NCI-H2081 treated with DMSO at 0.1 percent for 48 hours (cell line): ENCODE data around the gene PARP2.
"Not testable (repeated sequence)": the region's sequence is repeated elsewhere in the genome, so short reads cannot be mapped to it uniquely, and the experiment has no call there.

ENCODE experiments used
- DNase-seq: peaks from one replicate; lab custom pipeline; 2025; lab: John Stamatoyannopoulos, UW

PARP2 gene, protein sequence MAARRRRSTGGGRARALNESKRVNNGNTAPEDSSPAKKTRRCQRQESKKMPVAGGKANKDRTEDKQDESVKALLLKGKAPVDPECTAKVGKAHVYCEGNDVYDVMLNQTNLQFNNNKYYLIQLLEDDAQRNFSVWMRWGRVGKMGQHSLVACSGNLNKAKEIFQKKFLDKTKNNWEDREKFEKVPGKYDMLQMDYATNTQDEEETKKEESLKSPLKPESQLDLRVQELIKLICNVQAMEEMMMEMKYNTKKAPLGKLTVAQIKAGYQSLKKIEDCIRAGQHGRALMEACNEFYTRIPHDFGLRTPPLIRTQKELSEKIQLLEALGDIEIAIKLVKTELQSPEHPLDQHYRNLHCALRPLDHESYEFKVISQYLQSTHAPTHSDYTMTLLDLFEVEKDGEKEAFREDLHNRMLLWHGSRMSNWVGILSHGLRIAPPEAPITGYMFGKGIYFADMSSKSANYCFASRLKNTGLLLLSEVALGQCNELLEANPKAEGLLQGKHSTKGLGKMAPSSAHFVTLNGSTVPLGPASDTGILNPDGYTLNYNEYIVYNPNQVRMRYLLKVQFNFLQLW

DNA sequence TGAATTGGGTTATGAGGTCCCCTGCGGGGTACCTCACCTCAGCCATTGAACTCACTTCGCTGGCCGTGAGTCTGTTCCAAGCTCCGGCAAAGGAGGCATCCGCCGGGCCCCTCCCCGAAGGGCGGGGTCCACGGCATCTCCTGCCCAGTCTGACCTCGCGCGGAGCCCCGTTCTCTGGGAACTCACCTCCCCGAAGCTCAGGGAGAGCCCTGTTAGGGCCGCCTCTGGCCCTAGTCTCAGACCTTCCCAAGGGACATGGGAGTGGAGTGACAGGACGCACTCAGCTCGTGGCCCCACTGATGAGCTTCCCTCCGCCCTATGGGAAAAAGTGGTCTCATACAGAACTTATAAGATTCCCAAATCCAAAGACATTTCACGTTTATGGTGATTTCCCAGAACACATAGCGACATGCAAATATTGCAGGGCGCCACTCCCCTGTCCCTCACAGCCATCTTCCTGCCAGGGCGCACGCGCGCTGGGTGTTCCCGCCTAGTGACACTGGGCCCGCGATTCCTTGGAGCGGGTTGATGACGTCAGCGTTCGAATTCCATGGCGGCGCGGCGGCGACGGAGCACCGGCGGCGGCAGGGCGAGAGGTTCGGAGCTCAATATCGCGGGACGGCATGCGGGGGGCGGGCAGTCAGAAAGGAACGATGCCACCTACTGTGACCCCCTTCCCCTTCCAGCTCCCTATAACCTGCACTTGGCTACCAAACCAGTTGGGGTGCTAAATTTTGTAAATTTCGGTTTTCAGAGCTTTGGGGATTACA lies at the start of gene PARP2:
TSS of gene PARP2 (plus strand) at position 544 of the 770 bp plus-strand sequence. CDS start at position 551, 7 bp downstream.
- DNase-seq = peak; percentile 100

DNA sequence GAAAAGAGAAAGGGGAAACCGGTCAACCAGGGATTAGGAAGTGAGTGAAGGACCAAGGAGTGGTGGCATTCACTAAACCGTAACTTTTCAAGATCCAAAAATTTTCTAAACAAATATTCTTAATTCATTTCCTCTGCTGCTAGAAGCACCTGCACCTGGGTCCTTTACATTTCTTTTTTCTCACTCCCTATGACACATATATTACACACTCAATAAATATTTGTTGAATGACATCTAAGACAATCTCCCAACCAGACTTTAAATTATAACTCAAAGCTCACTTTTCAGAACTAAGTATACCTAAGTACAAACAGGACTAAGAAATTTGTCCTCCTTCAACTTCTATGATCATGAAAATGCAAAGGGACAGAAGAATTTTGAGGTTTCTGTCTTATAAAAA lies 48.8 kb upstream of the PARP2 start:
- no peak for DNase-seq

DNA sequence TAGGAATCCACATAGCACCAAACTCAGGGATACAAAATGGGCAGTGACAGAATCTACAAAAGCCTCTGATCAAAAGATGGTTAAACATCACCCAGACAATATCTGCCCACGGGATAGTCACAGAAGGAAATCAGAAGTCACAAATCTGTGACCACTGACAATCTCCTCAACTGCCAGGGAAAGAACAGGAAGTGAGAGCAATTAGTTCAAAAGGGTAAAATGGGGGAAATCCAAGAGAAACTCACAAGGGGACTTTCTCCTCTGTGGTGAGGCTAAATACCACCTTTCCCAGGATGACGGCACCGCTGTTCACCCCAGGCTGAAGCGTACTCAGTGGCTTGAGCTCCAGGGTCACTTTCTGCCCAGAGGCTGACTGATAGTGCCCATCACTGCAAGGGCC lies 48.4 kb upstream of the PARP2 start:
- no peak for DNase-seq

DNA sequence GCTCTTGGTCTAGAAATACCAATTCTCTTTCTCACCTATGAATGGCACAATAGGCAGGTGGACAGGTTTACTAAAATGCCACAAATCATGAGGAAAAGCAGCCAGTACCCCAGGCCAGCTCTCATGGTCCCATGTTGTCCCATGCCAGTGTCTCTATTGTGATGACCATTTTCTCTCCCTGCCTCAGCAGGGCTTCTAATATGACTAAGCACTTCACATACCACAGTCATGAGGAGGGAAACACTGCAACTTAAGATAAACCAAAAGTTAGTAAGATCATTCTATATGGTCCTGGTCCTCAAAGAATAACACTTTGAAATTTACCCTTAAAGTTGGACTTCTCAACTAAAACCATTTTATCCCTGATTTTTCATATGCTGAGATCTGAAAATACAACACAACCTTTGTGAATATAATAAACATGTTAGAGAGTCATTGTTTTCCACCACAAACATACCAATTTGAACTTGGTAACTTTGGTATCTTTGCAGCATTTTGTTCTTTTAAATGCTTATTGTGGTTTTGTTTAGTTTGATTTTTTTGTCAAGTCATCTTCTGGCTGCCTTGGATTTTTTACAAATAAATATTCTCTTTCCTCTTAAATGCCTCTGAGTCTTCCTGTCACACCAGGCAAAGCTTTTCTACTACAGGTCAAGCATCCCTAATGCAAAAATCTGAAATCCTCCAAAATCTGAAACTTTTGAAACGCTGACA lies 41.2 kb upstream of the PARP2 start:
- no peak for DNase-seq

DNA sequence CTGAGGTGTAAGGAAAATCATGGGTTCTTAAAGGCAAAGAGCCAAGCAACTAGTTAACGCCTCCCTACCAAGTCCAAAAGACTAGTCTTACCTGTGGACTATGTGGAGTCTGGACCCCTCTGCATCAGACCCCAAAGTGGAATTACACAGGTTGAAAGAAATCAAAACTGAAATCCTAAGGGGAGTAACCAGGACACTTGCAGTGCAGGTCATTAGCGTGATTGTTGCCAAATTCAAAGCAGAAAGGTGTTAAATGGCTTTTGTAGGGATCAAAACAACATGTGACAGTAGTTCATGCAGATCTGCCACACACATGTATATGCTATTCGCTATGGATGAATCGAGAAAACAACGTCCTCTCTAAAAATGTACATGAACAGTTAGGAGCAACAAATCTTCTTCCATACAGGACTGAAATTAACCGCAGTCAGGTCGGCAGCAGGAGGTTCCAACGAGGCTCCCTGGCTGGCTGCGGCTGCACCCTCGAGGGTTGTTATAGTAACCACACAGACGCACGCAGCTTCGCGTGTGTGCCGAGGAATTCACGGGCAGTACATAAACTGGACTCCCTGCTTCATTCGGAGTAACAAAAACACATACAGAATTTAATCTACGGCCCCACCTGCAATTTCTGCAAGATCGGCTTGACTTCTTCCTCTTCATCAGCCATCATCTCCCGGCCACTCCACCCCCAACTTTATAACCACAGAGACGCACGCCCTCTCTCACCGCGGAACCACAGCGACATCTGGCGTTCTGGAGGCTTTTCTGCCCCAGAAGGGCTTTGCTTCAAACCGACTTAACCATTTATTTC lies 38.0 kb upstream of the PARP2 start, which contains the start of gene TTC5:
TSS of gene TTC5 (minus strand) at position 687 of the 814 bp plus-strand sequence. CDS start at position 673, 14 bp downstream.
- DNase-seq = peak; percentile 24

DNA sequence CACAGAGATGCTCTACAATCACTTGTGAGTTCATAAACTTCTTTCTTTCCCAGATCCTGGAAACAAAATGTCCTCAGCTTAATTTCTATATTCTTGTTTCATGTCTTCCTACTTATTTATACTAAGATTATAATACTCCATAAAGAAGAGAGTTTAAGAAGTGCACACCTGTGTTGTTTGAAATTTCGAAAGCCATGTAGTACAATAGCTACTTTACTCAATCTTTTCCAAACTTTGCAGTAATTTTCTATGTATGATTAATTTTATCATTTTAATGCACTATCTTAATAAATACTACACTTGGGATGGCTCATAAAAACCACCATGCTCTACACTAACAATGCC lies 37.4 kb upstream of the PARP2 start:
- no peak for DNase-seq

DNA sequence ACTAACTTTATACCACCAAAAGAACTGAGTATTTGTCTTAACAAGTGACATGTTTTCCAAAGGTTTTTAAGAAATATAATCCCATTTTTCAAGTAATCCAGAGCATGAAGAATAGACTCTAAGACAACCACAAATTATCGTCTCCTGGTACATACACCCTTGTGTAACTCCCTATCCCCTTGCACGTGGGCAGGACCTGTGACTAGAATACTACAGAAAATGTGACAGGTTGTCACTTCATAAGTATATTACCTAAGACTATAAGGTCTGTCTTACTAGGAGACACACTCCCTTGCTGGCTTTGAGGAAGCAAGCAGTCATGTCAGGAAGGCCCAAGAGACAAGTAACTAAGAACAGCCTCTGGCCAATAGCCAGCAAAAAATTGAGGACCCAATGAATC lies 29.4 kb upstream of the PARP2 start:
- DNase-seq = no peak

DNA sequence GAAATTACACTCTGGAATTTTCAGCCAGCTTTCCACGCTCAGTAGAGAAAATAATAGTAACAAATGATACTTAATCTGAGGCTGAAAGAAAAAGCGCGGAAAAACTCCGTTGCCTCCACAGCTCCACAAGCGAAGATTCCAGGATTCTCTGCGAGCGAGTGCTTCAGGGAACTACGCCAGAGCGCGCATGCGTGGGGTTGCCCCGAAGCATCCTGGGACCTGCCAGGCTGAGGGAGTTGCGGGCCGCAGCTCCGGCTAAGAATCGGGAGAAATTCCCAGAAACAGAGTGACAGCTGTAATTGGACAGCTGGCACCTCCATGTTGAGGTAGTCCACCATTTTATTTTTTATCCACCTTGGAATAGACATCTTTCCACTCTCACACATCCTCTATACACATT lies 25.7 kb upstream of the PARP2 start:
- DNase-seq = no peak

DNA sequence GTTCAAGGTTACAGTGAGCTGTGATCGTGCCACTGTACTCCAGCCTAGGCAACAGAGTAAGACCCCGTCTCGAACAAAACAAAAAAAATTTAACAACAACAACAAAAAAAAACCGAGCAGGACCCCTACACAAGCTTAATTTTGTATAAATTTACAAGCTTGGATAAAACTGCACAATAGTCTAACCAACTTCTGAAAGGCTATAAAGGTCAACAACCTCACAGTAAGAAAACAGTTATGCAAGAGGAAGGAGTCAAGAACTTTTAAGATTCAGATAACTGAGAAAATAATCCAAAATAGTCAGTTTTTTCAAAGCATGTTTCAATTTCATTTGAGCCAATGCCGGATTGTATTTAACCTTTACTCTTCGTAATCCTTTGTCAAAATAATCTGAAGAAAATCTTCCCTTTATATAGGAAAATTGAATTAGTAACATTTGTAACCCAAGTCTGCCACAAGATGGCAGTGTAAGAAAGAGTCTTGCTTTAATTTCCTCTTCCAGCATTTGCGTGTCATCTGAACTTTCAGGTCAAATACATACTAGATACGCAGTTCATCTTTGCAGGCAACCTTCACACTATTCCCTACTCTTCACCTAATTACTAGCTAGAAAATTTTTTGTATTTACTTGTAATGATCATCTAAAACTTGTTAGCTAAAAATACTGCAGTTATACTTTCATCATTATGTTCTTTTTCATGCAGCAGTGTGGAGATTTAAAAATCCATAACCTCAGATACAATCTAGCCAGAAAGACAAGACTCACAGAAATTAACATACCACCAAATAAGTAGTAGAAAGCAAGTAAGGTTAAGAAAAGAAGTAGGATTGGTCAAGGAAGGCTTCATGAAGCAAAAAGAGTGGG lies 16.2 kb upstream of the PARP2 start:
- peak; percentile 45 for DNase-seq

DNA sequence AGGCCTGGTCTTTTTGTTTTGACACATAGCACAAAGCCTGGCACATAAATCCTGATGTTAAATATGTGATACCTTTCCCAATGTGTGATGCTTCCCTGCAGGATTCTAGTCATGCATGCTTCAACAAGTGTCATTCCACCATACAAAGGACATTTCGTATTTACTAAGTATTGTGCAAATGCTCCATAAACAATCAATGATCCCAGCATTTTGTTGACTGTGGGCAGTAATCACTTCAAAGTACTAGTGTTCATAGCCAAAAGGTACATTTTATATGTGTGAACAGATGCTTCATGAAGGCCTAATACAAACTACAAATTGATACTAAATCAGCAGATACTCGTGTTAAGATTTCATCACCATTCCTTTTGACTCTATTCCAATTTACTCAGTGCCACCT lies 14.7 kb upstream of the PARP2 start:
- no peak for DNase-seq

DNA sequence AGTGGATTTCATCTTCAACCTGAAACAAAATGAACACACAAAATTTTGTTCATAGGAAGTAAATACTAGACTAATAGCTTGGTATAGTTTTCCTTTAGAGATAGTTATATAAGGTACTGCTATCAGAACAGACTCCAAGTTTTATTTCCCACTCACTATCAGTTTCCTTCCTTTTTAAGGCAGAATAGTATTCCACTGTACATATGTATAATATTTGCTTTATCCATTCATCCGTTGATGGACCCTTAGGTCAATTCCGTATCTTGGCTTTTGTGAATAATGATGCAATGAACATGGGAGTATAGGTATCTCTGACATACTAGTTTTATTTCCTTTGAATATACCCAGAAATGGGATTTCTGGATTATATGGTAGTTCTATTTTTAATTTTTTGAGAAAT lies 14.1 kb upstream of the PARP2 start:
- no peak for DNase-seq

DNA sequence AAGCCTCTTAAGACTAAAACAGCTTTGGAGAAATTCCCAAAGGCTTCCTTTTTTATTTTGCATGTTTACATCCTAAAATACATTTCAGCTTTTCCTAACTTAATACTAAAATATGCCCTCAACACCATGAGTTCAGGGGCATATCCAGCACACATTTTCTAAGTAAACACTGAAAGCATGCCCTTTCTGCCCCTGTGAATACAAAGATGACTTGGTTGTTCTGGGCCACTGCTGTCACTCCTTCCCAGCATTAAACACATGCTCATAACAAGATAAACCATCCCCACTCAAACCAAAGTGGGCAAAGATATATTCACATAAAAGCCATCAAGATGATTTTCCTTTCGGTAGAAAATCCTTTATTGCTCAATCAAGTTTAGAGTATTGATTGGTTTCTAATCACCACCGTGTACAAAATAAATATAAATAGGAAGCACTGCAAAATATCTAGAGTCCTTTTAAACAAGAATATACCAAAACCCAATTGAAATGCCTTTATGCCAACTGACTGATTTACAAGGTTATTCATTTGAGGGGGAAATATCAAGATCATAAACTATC lies 12.3 kb upstream of the PARP2 start:
- DNase-seq = no peak

DNA sequence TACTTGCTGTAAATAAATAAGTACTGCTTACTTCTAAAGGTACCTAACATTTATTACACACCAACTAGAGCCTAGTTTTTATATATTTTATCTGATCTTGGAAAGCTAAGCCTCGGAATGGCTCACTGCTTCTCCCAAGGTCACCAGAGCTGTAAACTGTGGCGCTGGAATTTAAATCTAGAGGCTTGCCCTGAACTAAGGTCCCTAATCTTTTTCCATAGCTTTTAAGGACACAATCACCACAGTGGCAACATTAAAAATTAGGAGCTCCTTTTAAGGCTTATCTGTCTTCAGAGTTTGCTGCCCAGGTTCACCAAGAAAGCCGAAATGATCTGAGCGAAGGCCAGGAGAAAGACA lies 11.0 kb upstream of the PARP2 start:
- no peak for DNase-seq

DNA sequence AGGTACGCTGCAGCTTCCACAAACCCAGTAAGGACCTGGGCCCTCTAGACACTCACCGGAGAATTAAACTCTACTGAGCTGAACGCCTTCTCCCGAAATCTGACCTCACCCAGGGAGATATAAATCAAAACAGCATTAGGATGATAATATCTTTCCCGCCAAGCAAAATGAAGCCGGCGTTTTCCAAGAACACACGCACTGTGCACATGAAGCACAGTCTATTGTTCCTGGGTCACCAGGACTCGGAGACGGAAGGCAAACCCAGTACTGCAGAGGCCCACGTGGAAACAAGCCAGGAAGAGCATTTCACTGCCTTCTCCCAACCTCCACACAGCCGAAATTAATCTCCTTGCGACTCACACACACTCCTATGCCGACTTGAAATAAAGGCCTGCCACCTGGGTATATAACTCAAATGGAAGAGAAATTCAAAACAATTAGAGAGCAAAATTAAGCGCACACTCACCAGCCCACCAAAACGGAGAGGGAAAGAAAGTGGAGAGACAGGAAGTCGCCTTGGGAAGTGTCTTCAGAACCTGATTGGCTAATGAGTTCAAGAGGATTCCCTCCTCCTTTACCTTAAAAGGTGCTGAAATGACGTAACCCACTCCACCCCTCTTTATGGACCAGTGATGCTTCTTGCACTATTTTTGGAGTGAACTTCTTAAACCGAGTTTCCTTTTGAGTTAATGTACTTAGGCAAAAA lies 10.5 kb upstream of the PARP2 start, which contains the start of gene CCNB1IP1:
TSS of gene CCNB1IP1 (minus strand) at position 492 of the 706 bp plus-strand sequence. CDS start 16,756 bp downstream, outside the sequence.
- peak; percentile 61 for DNase-seq

DNA sequence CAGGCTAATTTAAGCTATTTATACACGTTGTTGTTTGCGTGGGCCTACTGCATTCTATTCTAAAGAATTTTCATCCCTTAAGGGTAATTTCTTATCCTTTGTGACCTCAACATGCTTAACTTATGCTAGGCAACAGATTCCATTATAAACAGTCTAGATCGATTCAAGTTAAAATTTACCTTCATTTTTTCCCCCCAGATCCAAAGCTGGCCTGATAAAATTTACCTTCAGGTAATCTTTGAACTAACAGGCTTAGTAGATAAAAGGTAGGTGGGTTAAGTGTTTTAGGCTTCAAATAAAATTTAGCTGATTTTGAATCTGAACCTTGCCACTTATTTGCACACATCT lies 10.0 kb upstream of the PARP2 start:
- no peak for DNase-seq

DNA sequence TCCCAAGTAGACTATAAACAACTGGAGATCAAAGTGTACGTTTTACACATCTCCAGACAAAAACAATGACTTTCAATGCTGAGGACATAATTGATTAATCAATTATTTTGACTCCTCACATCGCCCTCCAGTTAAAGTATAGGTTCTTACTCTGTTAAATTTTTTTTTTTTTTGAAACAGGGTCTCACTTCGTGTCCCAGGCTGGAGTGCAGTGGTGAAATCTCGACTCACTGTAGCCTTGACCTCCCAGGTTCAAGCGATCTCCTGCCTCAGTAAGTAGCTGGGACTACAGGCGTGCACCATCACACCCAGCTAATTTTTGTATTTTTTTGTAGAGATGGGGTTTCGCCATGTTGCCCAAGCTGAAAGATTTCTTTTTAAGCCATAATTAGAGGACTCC lies 9.4 kb upstream of the PARP2 start:
- no peak for DNase-seq

DNA sequence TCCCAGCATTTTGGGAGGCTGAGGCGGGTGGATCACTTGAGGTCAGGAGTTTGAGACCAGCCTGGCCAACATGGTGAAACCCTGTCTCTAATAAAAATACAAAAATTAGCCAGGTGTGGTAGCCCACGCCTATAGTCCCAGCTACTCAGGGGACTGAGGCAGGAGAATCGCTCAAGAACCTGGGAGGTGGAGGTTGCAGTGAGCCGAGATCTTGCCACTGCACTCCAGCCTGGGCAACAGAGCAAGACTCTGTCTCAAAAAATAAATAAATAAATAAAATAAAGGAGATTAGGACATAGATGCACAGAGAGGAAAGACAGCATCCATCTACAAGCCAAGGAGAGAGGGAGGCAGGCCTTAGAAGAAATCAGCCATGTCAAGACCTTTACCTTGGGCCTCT lies 2.4 kb upstream of the PARP2 start:
- DNase-seq = not testable (repeated sequence)

DNA sequence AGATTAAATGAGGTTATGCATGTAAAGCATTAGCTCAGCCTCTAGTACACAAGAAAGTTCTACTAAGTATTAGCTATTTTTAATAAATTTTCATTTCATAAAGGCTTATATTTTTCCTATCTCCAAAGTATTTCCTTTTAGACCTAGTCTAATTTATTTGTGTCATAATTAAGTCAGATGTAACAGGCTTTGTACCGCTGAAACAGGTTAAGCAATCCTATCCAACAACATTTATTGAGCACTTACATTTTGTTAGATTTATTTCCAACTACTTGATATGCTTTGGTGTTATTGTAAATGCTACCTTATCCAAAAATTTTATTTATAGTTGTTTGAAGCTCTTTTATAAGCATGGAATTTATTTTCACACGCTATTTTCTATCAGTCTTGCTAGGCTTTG lies 1.8 kb upstream of the PARP2 start:
- no peak for DNase-seq

DNA sequence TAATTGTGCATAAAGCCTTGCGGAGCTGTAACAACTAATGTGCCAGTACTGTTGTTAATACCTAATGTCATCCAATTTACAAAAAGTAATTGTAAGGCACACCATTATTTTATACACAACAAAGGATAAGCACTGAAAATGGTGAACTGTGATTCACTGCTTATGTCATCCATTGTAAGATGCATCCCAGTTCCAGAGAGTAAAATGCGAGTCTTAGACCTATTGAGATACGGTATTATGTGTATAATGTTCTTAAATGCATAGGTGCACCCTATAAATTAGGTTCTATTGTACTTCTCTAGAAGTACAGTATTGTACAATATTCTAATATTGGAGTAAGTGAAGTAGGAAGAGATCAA lies 406 bp downstream of the PARP2 start:
- no peak for DNase-seq

DNA sequence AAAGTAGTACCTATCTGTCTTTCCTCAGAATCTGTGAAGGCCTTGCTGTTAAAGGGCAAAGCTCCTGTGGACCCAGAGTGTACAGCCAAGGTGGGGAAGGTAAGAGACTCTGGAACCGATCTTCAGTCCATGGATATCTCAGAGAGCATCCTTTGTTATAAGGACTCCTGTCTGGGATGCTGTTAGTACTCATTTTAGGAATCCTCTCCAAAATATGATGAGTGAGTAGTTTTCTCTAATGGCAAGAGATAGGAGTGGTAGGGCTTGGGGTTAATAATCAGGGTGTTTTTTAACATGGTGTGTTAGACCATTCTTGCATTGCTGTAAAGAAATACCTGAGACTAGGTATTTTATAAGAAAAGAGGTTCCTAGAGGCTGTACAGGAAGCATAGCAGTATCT lies 1.9 kb downstream of the PARP2 start:
- no peak for DNase-seq
